ENCODE measurements around the gene CASD1. TPM values are rescaled to one million over a fixed set of nuclear protein-coding genes. Genes with fewer than 3 reads are reported as not detected.
A peak's percentile ranks its signal among the peaks of the same experiment; 100 is the strongest.

CASD1 gene
- total RNA-seq, 1 donor from 2014 or later, result 30.2 TPM

- peak overlapping the region; percentile 17 for H3K4me3 Mint-ChIP-seq
- H3K4me1 Mint-ChIP-seq (ENCODE audit: unreplicated experiment), result peaks cover 10% of the 10 kb centered on the region
- H3K27me3 Mint-ChIP-seq, result no peaks in the 10 kb centered on the region
- peak overlapping the region; percentile 5 for H3K27ac Mint-ChIP-seq
- H3K9me3 Mint-ChIP-seq, result peaks cover 13% of the 10 kb centered on the region
- TF ChIP-seq, protein P1, sequence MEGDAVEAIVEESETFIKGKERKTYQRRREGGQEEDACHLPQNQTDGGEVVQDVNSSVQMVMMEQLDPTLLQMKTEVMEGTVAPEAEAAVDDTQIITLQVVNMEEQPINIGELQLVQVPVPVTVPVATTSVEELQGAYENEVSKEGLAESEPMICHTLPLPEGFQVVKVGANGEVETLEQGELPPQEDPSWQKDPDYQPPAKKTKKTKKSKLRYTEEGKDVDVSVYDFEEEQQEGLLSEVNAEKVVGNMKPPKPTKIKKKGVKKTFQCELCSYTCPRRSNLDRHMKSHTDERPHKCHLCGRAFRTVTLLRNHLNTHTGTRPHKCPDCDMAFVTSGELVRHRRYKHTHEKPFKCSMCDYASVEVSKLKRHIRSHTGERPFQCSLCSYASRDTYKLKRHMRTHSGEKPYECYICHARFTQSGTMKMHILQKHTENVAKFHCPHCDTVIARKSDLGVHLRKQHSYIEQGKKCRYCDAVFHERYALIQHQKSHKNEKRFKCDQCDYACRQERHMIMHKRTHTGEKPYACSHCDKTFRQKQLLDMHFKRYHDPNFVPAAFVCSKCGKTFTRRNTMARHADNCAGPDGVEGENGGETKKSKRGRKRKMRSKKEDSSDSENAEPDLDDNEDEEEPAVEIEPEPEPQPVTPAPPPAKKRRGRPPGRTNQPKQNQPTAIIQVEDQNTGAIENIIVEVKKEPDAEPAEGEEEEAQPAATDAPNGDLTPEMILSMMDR (conservative IDR thresholded peaks at IDR 0.05), result no peak
- peaks cover 21% of the 10 kb centered on the region for H3K36me3 Mint-ChIP-seq
- no peak for DNase-seq (ENCODE audit: extremely low spot score, unreplicated experiment)
These were observed 50.4 kb downstream of the CASD1 start for GRCh38 chr7:94559972-94560371.

GRCh38 chr7:94561841-94562514 lies 52.4 kb downstream of the CASD1 start:
- H3K9me3 Mint-ChIP-seq, result peaks cover 14% of the 10 kb centered on the region
- no peaks in the 10 kb centered on the region for H3K27me3 Mint-ChIP-seq
- DNase-seq (ENCODE audit: extremely low spot score, unreplicated experiment), result no peak
- H3K36me3 Mint-ChIP-seq, result peaks cover 20% of the 10 kb centered on the region
- peak overlapping the region; percentile 49 for H3K27ac Mint-ChIP-seq
- H3K4me3 Mint-ChIP-seq, result peak overlapping the region; percentile 11
- H3K4me1 Mint-ChIP-seq (ENCODE audit: unreplicated experiment), result peaks cover 10% of the 10 kb centered on the region
- TF ChIP-seq, protein P1 (conservative IDR thresholded peaks at IDR 0.05), result no peak

DNA sequence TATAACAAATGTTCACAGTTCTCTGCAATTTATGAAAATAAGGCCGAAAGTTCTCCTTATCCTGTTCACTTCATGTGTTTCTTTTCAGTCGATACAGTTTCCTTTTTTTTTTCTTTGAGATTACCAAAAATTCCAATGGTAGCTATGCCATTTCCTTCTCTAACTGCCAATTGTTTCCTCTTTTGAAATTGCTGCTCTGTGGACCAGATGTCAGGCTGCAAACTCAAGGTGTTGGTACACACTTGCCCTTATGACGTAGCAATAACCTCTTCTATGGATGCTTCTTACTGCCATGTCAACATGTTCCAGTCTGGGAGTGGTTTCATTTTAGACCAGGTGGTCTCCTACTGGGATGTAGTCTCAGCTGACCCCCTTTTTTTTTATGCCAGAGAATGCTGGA lies 52.9 kb downstream of the CASD1 start:
- H3K27ac Mint-ChIP-seq, result no peak overlapping the region
- no peak for DNase-seq (ENCODE audit: extremely low spot score, unreplicated experiment)
- no peaks in the 10 kb centered on the region for H3K27me3 Mint-ChIP-seq
- peaks cover 16% of the 10 kb centered on the region for H3K36me3 Mint-ChIP-seq
- H3K9me3 Mint-ChIP-seq, result peaks cover 14% of the 10 kb centered on the region
- peaks cover 10% of the 10 kb centered on the region for H3K4me1 Mint-ChIP-seq (ENCODE audit: unreplicated experiment)
- H3K4me3 Mint-ChIP-seq, result no peak overlapping the region
- TF ChIP-seq, protein P1 (conservative IDR thresholded peaks at IDR 0.05), result no peak

GRCh38 chr7:94565247-94565894 lies 55.8 kb downstream of the CASD1 start:
- H3K27me3 Mint-ChIP-seq, result no peaks in the 10 kb centered on the region
- peaks cover 10% of the 10 kb centered on the region for H3K4me1 Mint-ChIP-seq (ENCODE audit: unreplicated experiment)
- TF ChIP-seq, protein P1 (conservative IDR thresholded peaks at IDR 0.05), result no peak
- no peak overlapping the region for H3K4me3 Mint-ChIP-seq
- H3K27ac Mint-ChIP-seq, result no peak overlapping the region
- no peak for DNase-seq (ENCODE audit: extremely low spot score, unreplicated experiment)
- peaks cover 18% of the 10 kb centered on the region for H3K9me3 Mint-ChIP-seq
- H3K36me3 Mint-ChIP-seq, result peaks cover 16% of the 10 kb centered on the region

DNA sequence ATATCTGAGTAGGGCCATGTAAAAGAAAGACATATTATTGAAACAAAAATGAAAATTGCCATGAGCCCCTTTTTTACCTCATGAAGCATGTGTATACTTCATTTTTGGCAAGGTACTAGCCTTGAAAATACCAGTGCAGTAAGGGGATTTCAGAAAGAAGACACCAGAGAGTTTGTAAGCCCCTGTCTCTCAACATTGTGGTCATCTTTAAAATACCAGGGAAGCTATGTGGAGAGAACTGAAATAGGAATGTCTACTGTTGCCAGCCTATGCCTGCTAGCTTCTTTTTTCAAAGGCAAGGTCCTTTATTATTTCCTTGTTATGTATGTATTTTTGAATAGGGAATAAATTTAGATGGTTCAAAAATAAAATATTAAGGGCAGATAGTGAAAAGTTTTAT lies 57.8 kb downstream of the CASD1 start:
- H3K27me3 Mint-ChIP-seq, result no peaks in the 10 kb centered on the region
- TF ChIP-seq, protein P1 (conservative IDR thresholded peaks at IDR 0.05), result no peak
- peaks cover 13% of the 10 kb centered on the region for H3K9me3 Mint-ChIP-seq
- no peak for DNase-seq (ENCODE audit: extremely low spot score, unreplicated experiment)
- H3K36me3 Mint-ChIP-seq, result peaks cover 13% of the 10 kb centered on the region
- H3K4me3 Mint-ChIP-seq, result no peak overlapping the region
- no peak overlapping the region for H3K27ac Mint-ChIP-seq
- H3K4me1 Mint-ChIP-seq (ENCODE audit: unreplicated experiment), result peaks cover 2% of the 10 kb centered on the region
